A673 (cell line): ENCODE measurements around the gene OOSP4A.

Experiments used
- EZH2 ChIP-seq: fragments of 200-600 bp; sonication (generic); IDR thresholded peaks from 2 replicates; pipeline ENCODE4 v1.6.1; 2017; ENCODE audit warnings: borderline replicate concordance, low read depth, mild to moderate bottlenecking, mixed read lengths, antibody characterized with exemption, low read length; ENCODE audit not compliant: poor library complexity, severe bottlenecking
- TF ChIP-seq, protein P1 (sequence below): fragments of 300-800, 200-600 bp; sonication (generic); conservative IDR thresholded peaks from 2 replicates; pipeline ENCODE4 v1.5.1; 2017; ENCODE audit warnings: low read depth, mild to moderate bottlenecking, antibody characterized with exemption, low read length, moderate library complexity, mixed read lengths

DNA sequence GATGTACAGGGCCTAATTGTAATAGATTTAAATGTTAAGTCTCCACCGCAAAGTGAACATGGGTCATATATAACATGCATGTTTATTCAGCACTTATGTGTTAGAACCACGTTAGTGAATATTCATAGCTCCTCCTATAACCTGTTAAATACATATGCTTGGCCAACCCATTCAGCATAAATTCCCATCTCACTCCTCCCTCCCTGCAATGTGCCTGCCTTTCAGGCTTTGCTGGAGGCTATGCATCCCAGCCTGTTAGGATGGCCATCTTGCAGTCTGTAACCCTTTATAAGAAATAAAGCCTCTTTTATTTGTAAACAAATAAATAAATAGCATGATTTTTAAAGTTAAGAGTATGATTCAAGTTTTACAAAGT lies 1.7 kb upstream of the OOSP4A start:
- TF ChIP-seq, protein P1, sequence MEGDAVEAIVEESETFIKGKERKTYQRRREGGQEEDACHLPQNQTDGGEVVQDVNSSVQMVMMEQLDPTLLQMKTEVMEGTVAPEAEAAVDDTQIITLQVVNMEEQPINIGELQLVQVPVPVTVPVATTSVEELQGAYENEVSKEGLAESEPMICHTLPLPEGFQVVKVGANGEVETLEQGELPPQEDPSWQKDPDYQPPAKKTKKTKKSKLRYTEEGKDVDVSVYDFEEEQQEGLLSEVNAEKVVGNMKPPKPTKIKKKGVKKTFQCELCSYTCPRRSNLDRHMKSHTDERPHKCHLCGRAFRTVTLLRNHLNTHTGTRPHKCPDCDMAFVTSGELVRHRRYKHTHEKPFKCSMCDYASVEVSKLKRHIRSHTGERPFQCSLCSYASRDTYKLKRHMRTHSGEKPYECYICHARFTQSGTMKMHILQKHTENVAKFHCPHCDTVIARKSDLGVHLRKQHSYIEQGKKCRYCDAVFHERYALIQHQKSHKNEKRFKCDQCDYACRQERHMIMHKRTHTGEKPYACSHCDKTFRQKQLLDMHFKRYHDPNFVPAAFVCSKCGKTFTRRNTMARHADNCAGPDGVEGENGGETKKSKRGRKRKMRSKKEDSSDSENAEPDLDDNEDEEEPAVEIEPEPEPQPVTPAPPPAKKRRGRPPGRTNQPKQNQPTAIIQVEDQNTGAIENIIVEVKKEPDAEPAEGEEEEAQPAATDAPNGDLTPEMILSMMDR, result no peak
- TF ChIP-seq EZH2, result no peak
